OCI-LY1 (cell line): ENCODE results near the gene GIMAP4.

ENCODE experiments used
- H2AFZ ChIP-seq: fragments of 200-600 bp; sonication (generic), shearing (Covaris generic); 2 replicates; pipeline ENCODE4 v1.6.0; 2014; ENCODE audit warnings: antibody characterized with exemption, mild to moderate bottlenecking, low read length
- H3F3A ChIP-seq: fragments of 200-600 bp; sonication (generic), shearing (Covaris generic); 2 replicates; pipeline ENCODE4 v1.6.0; 2014; ENCODE audit warnings: mild to moderate bottlenecking, antibody characterized with exemption, low read length, moderate library complexity; ENCODE audit not compliant: insufficient read depth
- H3K27ac ChIP-seq: fragments of 200-600 bp; sonication (generic); 2 replicates; pipeline ENCODE4 v1.5.1; 2014; ENCODE audit warnings: low read length, mixed run types, mild to moderate bottlenecking, low read depth; ENCODE audit not compliant: poor library complexity, severe bottlenecking
- H3K27me3 ChIP-seq: fragments of 200-600 bp; sonication (generic); 2 replicates; pipeline ENCODE4 v1.6.0; 2014; ENCODE audit warnings: antibody characterized with exemption, mild to moderate bottlenecking, low read length, moderate library complexity; ENCODE audit not compliant: insufficient read depth
- H3K36me3 ChIP-seq: fragments of 200-600 bp; sonication (generic); 2 replicates; pipeline ENCODE4 v1.6.1; 2014; ENCODE audit warnings: mild to moderate bottlenecking, antibody characterized with exemption, low read length, moderate library complexity, mixed read lengths; ENCODE audit not compliant: insufficient read depth
- H3K4me1 ChIP-seq: fragments of 200-600 bp; sonication (generic); 2 replicates; pipeline ENCODE4 v1.5.1; 2014; ENCODE audit warnings: mild to moderate bottlenecking, low read length, moderate library complexity; ENCODE audit not compliant: insufficient read depth, severe bottlenecking
- H3K4me2 ChIP-seq: fragments of 200-600 bp; sonication (generic), shearing (Covaris generic); 2 replicates; pipeline ENCODE4 v1.6.1; 2014; ENCODE audit warnings: low read length
- H3K4me3 ChIP-seq: fragments of 200-600 bp; sonication (generic); 2 replicates; pipeline ENCODE4 v1.5.1; 2014; ENCODE audit warnings: low read length, low read depth, mild to moderate bottlenecking, mixed read lengths; ENCODE audit not compliant: poor library complexity, severe bottlenecking
- H3K79me2 ChIP-seq: fragments of 200-600 bp; shearing (Covaris generic); 2 replicates; pipeline ENCODE4 v1.6.1; 2016; ENCODE audit warnings: mixed run types, low read length, mixed read lengths; ENCODE audit not compliant: insufficient read depth
- H3K9ac ChIP-seq: fragments of 200-600 bp; sonication (generic), shearing (Covaris generic); 2 replicates; pipeline ENCODE4 v1.6.1; 2014; ENCODE audit warnings: mild to moderate bottlenecking, low read length, mixed read lengths
- H3K9me2 ChIP-seq: fragments of 200-600 bp; sonication (generic), shearing (Covaris generic); 2 replicates; pipeline ENCODE4 v1.6.1; 2014; ENCODE audit warnings: low read depth, mild to moderate bottlenecking, low read length, mixed read lengths
- H3K9me3 ChIP-seq: fragments of 200-600 bp; shearing (Covaris generic); 2 replicates; pipeline ENCODE4 v1.6.1; 2014; ENCODE audit warnings: low read length, mixed read lengths
- H4K20me1 ChIP-seq: fragments of 200-600 bp; sonication (generic), shearing (Covaris generic); 2 replicates; pipeline ENCODE4 v1.6.0; 2016; ENCODE audit warnings: mild to moderate bottlenecking, low read length; ENCODE audit not compliant: insufficient read depth
- EZH2 ChIP-seq: fragments of 200-600 bp; sonication (generic), shearing (Covaris generic); IDR thresholded peaks from 2 replicates; pipeline ENCODE4 v1.8.0; 2017; ENCODE audit warnings: borderline replicate concordance, mixed run types, mild to moderate bottlenecking, antibody characterized with exemption, low read length, moderate library complexity, mixed read lengths
- TF ChIP-seq, protein P1 (sequence below): fragments of 200-600 bp; sonication (generic), shearing (Covaris generic); IDR thresholded peaks from 2 replicates; pipeline ENCODE4 v1.5.1; 2017; ENCODE audit warnings: mild to moderate bottlenecking, antibody characterized with exemption, low read length, moderate library complexity, mixed read lengths

GIMAP4 gene

DNA sequence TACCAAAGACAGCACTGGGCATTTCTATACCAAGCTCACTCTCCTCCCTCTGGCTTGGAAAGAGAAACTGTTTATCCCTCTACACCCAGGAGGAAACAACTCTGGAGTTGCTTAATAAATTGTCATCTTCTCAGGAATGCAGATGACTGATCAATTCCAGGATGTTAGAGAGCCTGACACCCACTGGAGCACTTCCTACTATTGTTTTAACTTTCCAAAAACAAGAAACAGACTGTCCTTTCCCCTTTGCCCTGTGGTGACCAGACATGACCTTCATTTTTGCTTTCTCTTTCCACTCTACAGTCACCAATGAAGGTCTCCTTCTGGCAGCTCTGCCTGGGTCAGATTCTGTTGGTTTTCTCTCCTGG lies 19.6 kb downstream of the GIMAP4 start:
- TF ChIP-seq, protein P1, sequence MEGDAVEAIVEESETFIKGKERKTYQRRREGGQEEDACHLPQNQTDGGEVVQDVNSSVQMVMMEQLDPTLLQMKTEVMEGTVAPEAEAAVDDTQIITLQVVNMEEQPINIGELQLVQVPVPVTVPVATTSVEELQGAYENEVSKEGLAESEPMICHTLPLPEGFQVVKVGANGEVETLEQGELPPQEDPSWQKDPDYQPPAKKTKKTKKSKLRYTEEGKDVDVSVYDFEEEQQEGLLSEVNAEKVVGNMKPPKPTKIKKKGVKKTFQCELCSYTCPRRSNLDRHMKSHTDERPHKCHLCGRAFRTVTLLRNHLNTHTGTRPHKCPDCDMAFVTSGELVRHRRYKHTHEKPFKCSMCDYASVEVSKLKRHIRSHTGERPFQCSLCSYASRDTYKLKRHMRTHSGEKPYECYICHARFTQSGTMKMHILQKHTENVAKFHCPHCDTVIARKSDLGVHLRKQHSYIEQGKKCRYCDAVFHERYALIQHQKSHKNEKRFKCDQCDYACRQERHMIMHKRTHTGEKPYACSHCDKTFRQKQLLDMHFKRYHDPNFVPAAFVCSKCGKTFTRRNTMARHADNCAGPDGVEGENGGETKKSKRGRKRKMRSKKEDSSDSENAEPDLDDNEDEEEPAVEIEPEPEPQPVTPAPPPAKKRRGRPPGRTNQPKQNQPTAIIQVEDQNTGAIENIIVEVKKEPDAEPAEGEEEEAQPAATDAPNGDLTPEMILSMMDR = no peak
- no peak for TF ChIP-seq EZH2
- Histone ChIP-seq H3K27ac (no peak overlapping the region), H3K27me3 (no peaks in the 10 kb centered on the region; the same call in 1 of the 2 replicates), H3F3A (no peaks in the 10 kb centered on the region), H3K9me3 (no peaks in the 10 kb centered on the region), H3K4me1 (no peaks in the 10 kb centered on the region), H3K4me3 (no peak overlapping the region), H3K79me2 (no peaks in the 10 kb centered on the region), H3K4me2 (no peak overlapping the region), H3K9me2 (no peaks in the 10 kb centered on the region), H3K9ac (no peak overlapping the region), H3K36me3 (no peaks in the 10 kb centered on the region), H4K20me1 (no peaks in the 10 kb centered on the region), H2AFZ (no peak overlapping the region)

DNA sequence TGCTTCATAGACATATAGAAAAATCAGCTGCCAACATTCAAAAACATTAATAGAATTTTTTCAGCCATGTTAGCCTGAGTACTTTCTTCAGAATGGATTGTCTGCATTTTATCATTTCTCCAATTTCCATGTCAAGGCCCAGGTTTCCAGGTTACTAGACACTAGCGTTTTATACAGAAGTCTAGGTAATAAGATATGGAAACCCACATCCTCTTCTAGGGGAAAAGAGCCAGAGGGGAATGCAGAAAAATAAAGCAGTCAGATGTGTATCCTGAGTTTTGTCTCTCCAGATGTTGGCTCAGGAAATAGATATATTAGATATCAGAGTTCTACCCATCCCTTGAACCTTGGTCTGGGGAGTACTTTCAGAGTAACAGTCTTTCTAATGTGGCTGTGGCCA lies 20.4 kb downstream of the GIMAP4 start:
- no peak overlapping the region for H2AFZ ChIP-seq
- no peak overlapping the region for H3K4me2 ChIP-seq
- no peak overlapping the region for H3K9ac ChIP-seq
- no peak overlapping the region for H3K27ac ChIP-seq
- TF ChIP-seq EZH2 = no peak
- TF ChIP-seq, protein P1 = no peak
- H3K4me1 ChIP-seq = no peaks in the 10 kb centered on the region
- H3K9me3 ChIP-seq = no peaks in the 10 kb centered on the region
- H3K36me3 ChIP-seq = no peaks in the 10 kb centered on the region
- no peak overlapping the region for H3K4me3 ChIP-seq
- no peaks in the 10 kb centered on the region for H3F3A ChIP-seq
- no peaks in the 10 kb centered on the region for H3K79me2 ChIP-seq
- no peaks in the 10 kb centered on the region; the same call in 1 of the 2 replicates for H3K27me3 ChIP-seq
- H3K9me2 ChIP-seq = no peaks in the 10 kb centered on the region
- no peaks in the 10 kb centered on the region for H4K20me1 ChIP-seq

DNA sequence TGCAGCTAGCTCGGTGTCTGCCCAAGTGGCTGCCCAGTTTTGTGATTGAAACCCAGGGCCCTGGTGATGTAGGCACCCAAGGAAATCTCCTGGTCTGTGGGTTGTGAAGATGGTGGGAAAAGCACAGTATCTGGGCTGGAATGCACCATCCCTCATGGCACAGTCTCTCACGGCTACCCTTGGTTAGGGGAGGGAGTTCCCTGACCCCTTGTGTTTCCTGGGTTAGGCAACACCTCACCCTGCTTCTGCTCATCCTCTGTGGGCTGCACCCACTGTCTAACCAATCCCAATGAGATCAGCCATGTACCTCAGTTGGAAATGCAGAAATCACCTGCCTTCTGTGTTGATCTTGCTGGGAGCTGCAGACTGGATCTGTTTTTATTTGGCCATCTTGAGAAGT lies 27.6 kb downstream of the GIMAP4 start:
- no peaks in the 10 kb centered on the region for H3F3A ChIP-seq
- H3K9ac ChIP-seq = no peak overlapping the region
- H3K9me3 ChIP-seq = no peaks in the 10 kb centered on the region; the same call in 1 of the 2 replicates
- no peak overlapping the region for H3K27ac ChIP-seq
- no peaks in the 10 kb centered on the region for H3K36me3 ChIP-seq
- H3K27me3 ChIP-seq = no peaks in the 10 kb centered on the region
- no peaks in the 10 kb centered on the region for H3K4me1 ChIP-seq
- no peak for TF ChIP-seq EZH2
- TF ChIP-seq, protein P1 = no peak
- no peaks in the 10 kb centered on the region for H3K79me2 ChIP-seq
- no peak overlapping the region for H3K4me2 ChIP-seq
- H3K9me2 ChIP-seq = no peaks in the 10 kb centered on the region
- H3K4me3 ChIP-seq = no peak overlapping the region
- H2AFZ ChIP-seq = no peak overlapping the region
- H4K20me1 ChIP-seq = no peaks in the 10 kb centered on the region
